BJ (cell line): ENCODE results near the gene TM4SF4. TPM values are rescaled to one million over a fixed set of nuclear protein-coding genes. Genes with fewer than 3 reads are reported as not detected.

Experiments
- CTCF ChIA-PET: fragments of 350-600 bp; formaldehyde crosslinking; extraction: SDS; loops from one replicate; lab custom pipeline; 2021; ENCODE audit warnings: antibody characterized with exemption, inconsistent platforms; lab: Yijun Ruan, JAX
- POLR2A ChIA-PET: fragments of 300-600 bp; sonication (Branson Sonifier 250); formaldehyde crosslinking; extraction: SDS; loops from one replicate; lab custom pipeline; 2021; ENCODE audit warnings: antibody characterized with exemption; lab: Charles Lee
- DNase-seq: peaks from one replicate; pipeline ENCODE4 v3.0.0-alpha.2; 2011; ENCODE audit warnings: low read depth
- H3K27me3 ChIP-seq: 2 replicates; pipeline ENCODE4 v1.6.0; 2011; ENCODE audit warnings: low read length; ENCODE audit not compliant: control insufficient read depth, insufficient read depth
- H3K36me3 ChIP-seq: 2 replicates; pipeline ENCODE4 v1.5.1; 2011; ENCODE audit warnings: low read length; ENCODE audit not compliant: control insufficient read depth, insufficient read depth
- H3K4me3 ChIP-seq: 2 replicates; pipeline ENCODE4 v1.5.1; 2011; ENCODE audit warnings: low read depth, mild to moderate bottlenecking, control low read depth, low read length
- CTCF ChIP-seq: IDR thresholded peaks from 2 replicates; pipeline ENCODE4 v1.5.1; 2011; ENCODE audit warnings: low read depth, mild to moderate bottlenecking, control low read depth, inconsistent platforms, low read length, moderate library complexity; ENCODE audit not compliant: insufficient read depth
- polyA plus RNA-seq: library from polyadenylated mRNA; depleted of rRNA; stranded (reverse); fragments of >200 nt; gene quantifications from 2 replicates; pipeline ENCODE4 v1.2.3, GENCODE V29; 2011

TM4SF4 gene
- polyA plus RNA-seq, 1 experiment: 0.42 TPM

GRCh38 chr3:149453140-149453805 is 21.2 kb upstream of the TM4SF4 start:
- ChIA-PET CTCF (no interaction called here), POLR2A (no interaction called here)
- no peak for DNase-seq
- no peaks in the 10 kb centered on the region for H3K36me3 ChIP-seq
- TF ChIP-seq CTCF: no peak
- H3K4me3 ChIP-seq: no peak overlapping the region
- H3K27me3 ChIP-seq: no peaks in the 10 kb centered on the region

DNA sequence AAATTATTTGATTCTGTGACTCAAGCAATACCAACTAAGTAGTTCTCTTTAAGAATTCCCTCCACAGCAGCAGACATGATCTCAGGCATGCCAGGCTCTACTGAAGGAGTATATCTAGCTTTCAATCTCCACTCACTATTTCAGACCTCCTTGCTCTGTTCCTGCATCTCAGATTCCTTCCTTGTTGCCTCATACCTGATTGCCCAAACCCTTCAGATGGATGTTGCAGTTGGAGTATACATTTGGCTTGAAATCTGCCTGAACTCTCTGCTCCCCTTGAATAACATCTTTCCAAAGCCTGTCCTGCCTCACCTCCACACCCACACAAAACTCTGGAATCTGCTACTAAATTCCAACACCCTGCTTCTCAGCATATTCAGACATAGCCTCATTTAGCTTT is 19.8 kb upstream of the TM4SF4 start:
- Histone ChIP-seq H3K4me3 (no peak overlapping the region), H3K27me3 (no peaks in the 10 kb centered on the region), H3K36me3 (no peaks in the 10 kb centered on the region)
- TF ChIP-seq CTCF: no peak
- ChIA-PET POLR2A (no interaction called here), CTCF (interaction anchor here (1.2 kb wide), 2 partner anchors 11 to 14 kb away, joined by 4 to 5 read pairs; no protein-coding TSS in a partner anchor)
- DNase-seq: peak; percentile 54

GRCh38 chr3:149455366-149455765 is 19.1 kb upstream of the TM4SF4 start:
- DNase-seq: no peak
- POLR2A ChIA-PET: no interaction called here
- no peak for TF ChIP-seq CTCF
- H3K4me3 ChIP-seq: no peak overlapping the region
- CTCF ChIA-PET: interaction anchor here (1.2 kb wide), 2 partner anchors 11 to 13 kb away, joined by 4 to 5 read pairs; no protein-coding TSS in a partner anchor
- H3K36me3 ChIP-seq: no peaks in the 10 kb centered on the region
- no peaks in the 10 kb centered on the region for H3K27me3 ChIP-seq

DNA sequence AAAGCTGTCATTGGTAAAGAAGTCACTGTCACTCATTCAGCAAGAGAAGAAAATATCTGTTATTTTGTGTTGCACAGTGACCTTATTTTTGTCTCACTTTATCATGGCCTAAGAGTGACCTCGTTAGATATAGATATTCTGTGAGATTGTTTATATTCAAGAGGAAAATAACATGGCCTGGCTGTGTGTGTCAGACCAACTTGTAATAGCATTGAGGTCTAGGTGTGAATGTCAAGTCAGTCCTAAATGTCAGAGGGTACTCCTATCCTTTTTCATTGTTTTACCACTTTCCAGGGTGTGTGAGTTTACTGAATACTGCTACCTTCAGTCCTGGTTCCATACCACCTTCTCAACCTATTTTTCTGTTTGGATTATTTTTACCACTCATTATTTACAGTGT is 18.5 kb upstream of the TM4SF4 start:
- no peak overlapping the region for H3K4me3 ChIP-seq
- ChIA-PET CTCF (interaction anchor here (1.3 kb wide), 1 partner anchor 103 kb away, joined by 3 read pairs; no protein-coding TSS in a partner anchor), POLR2A (no interaction called here)
- DNase-seq: no peak
- H3K27me3 ChIP-seq: no peaks in the 10 kb centered on the region
- no peaks in the 10 kb centered on the region for H3K36me3 ChIP-seq
- TF ChIP-seq CTCF: no peak

GRCh38 chr3:149459491-149460059 is 14.9 kb upstream of the TM4SF4 start:
- CTCF ChIA-PET: interaction anchor here (0.8 to 0.9 kb wide), 2 partner anchors 50 to 71 kb away, joined by 3 read pairs; no protein-coding TSS in a partner anchor

More at GRCh38 chr3:149459491-149460059, 14.9 kb upstream of the TM4SF4 start:
- H3K27me3 ChIP-seq: no peaks in the 10 kb centered on the region
- no peak overlapping the region for H3K4me3 ChIP-seq
- no peak for TF ChIP-seq CTCF
- H3K36me3 ChIP-seq: no peaks in the 10 kb centered on the region
- no peak for DNase-seq
- POLR2A ChIA-PET: interaction anchor here (0.5 kb wide), 1 partner anchor 12 kb away, joined by 3 read pairs; no protein-coding TSS in a partner anchor
